Measurements from ENCODE around the gene EVPL. TPM values are rescaled to one million over a fixed set of nuclear protein-coding genes. Genes with fewer than 3 reads are reported as not detected.

Gene EVPL
- polyA plus RNA-seq, 1 experiment: not detected

GRCh38 chr17:75959839-75960511 is 67.1 kb downstream of the EVPL start:
- ChIA-PET POLR2A (no interaction called here), CTCF (interaction anchor here (0.7 to 0.9 kb wide), 2 partner anchors 45 to 54 kb away, joined by 3 to 4 read pairs; no protein-coding TSS in a partner anchor)
- TF ChIP-seq CTCF (IDR thresholded peaks at IDR 0.05; ENCODE audit: low read depth, low read length): no peak
- no peaks in the 10 kb centered on the region for H3K9me3 ChIP-seq (ENCODE audit: control insufficient read depth, insufficient read depth, low read length)
- no peak overlapping the region for H3K27ac ChIP-seq (ENCODE audit: low read depth, low read length)
- no peaks in the 10 kb centered on the region for H3K27me3 ChIP-seq (ENCODE audit: control insufficient read depth, insufficient read depth, low read length)
- no peak overlapping the region for H3K4me3 ChIP-seq (ENCODE audit: low read depth, low read length)
- no peak for DNase-seq (ENCODE audit: low read depth, low spot score)

GRCh38 chr17:75959051-75959838 is 67.9 kb downstream of the EVPL start:
- ChIA-PET POLR2A (no interaction called here), CTCF (interaction anchor here (0.9 kb wide), 1 partner anchor 55 kb away, joined by 4 read pairs; no protein-coding TSS in a partner anchor)
- DNase-seq (ENCODE audit: low read depth, low spot score): no peak
- H3K27me3 ChIP-seq (ENCODE audit: control insufficient read depth, insufficient read depth, low read length): no peaks in the 10 kb centered on the region
- TF ChIP-seq CTCF (IDR thresholded peaks at IDR 0.05; ENCODE audit: low read depth, low read length): no peak
- no peak overlapping the region for H3K4me3 ChIP-seq (ENCODE audit: low read depth, low read length)
- no peak overlapping the region for H3K27ac ChIP-seq (ENCODE audit: low read depth, low read length)
- no peaks in the 10 kb centered on the region for H3K9me3 ChIP-seq (ENCODE audit: control insufficient read depth, insufficient read depth, low read length)

Other genes with a start within 250 kb of the EVPL start
- gene UNK, start 242.5 kb downstream of the EVPL start, polyA plus RNA-seq (2011; rRNA removed): 11.1 and 11.4 TPM in 2 replicates
- 0.11 and 0.16 TPM in 2 replicates for gene UNC13D, start 182.9 kb downstream of the EVPL start, polyA plus RNA-seq (2011; rRNA removed)
- 33.3 and 35.3 TPM in 2 replicates for gene WBP2, start 172.0 kb downstream of the EVPL start, polyA plus RNA-seq (2011; rRNA removed)
- gene TRIM47, start 148.7 kb downstream of the EVPL start, polyA plus RNA-seq (2011; rRNA removed): 5.7 and 9.2 TPM in 2 replicates
- gene TRIM65, start 130.4 kb downstream of the EVPL start, polyA plus RNA-seq (2011; rRNA removed): 6.5 and 8.7 TPM in 2 replicates
- gene MRPL38, start 122.4 kb downstream of the EVPL start, polyA plus RNA-seq (2011; rRNA removed): 16.6 and 21.9 TPM in 2 replicates
- 2.5 and 4.0 TPM in 2 replicates for gene FBF1, start 86.3 kb downstream of the EVPL start, polyA plus RNA-seq (2011; rRNA removed)
- gene ACOX1, start 48.1 kb downstream of the EVPL start, polyA plus RNA-seq (2011; rRNA removed): 30.7 and 32.8 TPM in 2 replicates
- gene TEN1, start 48.1 kb downstream of the EVPL start, polyA plus RNA-seq (2011; rRNA removed): 9.1 and 11.5 TPM in 2 replicates
- gene CDK3, start 26.5 kb downstream of the EVPL start, polyA plus RNA-seq (2011; rRNA removed): 2.7 and 2.9 TPM in 2 replicates
- 82.9 and 101 TPM in 2 replicates for gene SRP68, start 45.2 kb upstream of the EVPL start, polyA plus RNA-seq (2011; rRNA removed)
- gene GALR2, start 47.5 kb upstream of the EVPL start, polyA plus RNA-seq (2011; rRNA removed): 0.06 TPM in 1 of 2 replicates, not detected in the other
- gene ZACN, start 51.9 kb upstream of the EVPL start, polyA plus RNA-seq (2011; rRNA removed): not detected in 2 replicates
- gene EXOC7, start 76.5 kb upstream of the EVPL start, polyA plus RNA-seq (2011; rRNA removed): 97.6 and 114 TPM in 2 replicates
- not detected in 2 replicates for gene FOXJ1, start 113.9 kb upstream of the EVPL start, polyA plus RNA-seq (2011; rRNA removed)
- gene RNF157, start 213.2 kb upstream of the EVPL start, polyA plus RNA-seq (2011; rRNA removed): 1.6 and 1.8 TPM in 2 replicates
- 16.3 and 18.1 TPM in 2 replicates for gene UBALD2, start 238.0 kb upstream of the EVPL start, polyA plus RNA-seq (2011; rRNA removed)